WTC11 (cell line): Measurements from ENCODE around the gene TACR2. TPM values are rescaled to one million over a fixed set of nuclear protein-coding genes. Genes with fewer than 3 reads are reported as not detected.

ENCODE experiments used
- ATAC-seq: fragments of 200-7000 bp; cut with Tn5 transposase; 2 replicates; pipeline ENCODE4 v1.10.0; 2021; ENCODE audit warnings: mild to moderate bottlenecking, moderate library complexity
- CTCF ChIA-PET: fragments of 300-600 bp; sonication (Branson Sonifier 250); formaldehyde crosslinking; loops from one replicate; lab custom pipeline; 2021; ENCODE audit warnings: antibody characterized with exemption; lab: Charles Lee
- POLR2A ChIA-PET: fragments of 350-600 bp; sonication (Branson Sonifier 250); formaldehyde crosslinking; loops from one replicate; lab custom pipeline; 2021; ENCODE audit warnings: antibody characterized with exemption; lab: Charles Lee
- DNase-seq: peaks from one replicate; pipeline ENCODE4 v3.0.0; 2021; ENCODE audit warnings: low spot score
- H3K27ac Mint-ChIP-seq: 2 replicates; pipeline ENCODE4 v1.8.0; 2021; ENCODE audit warnings: mixed read lengths
- H3K27me3 Mint-ChIP-seq: 2 replicates; pipeline ENCODE4 v1.8.0; 2021; ENCODE audit warnings: low read depth, mild to moderate bottlenecking, moderate library complexity, mixed read lengths
- H3K36me3 Mint-ChIP-seq: 2 replicates; pipeline ENCODE4 v1.8.0; 2021; ENCODE audit warnings: mixed read lengths
- H3K4me1 Mint-ChIP-seq: 2 replicates; pipeline ENCODE4 v1.8.0; 2022; ENCODE audit warnings: mixed read lengths
- H3K4me3 Mint-ChIP-seq: 2 replicates; pipeline ENCODE4 v1.8.0; 2021; ENCODE audit warnings: mild to moderate bottlenecking, moderate library complexity, mixed read lengths
- H3K9me3 Mint-ChIP-seq: 2 replicates; pipeline ENCODE4 v1.8.0; 2021; ENCODE audit warnings: mixed read lengths
- AR ChIP-seq: fragments of 250-450 bp; sonication (Bioruptor Pico); IDR thresholded peaks from 2 replicates; pipeline ENCODE4 v1.9.0; 2021; ENCODE audit warnings: mild to moderate bottlenecking
- ATF3 ChIP-seq: sonication (generic); formaldehyde crosslinking; conservative IDR thresholded peaks from 2 replicates; pipeline ENCODE4 v1.8.1; 2022; ENCODE audit warnings: mild to moderate bottlenecking, missing genetic modification reagents
- E2F4 ChIP-seq: sonication (generic); formaldehyde crosslinking; IDR thresholded peaks from 2 replicates; pipeline ENCODE4 v1.8.1; 2022; ENCODE audit warnings: low read depth, mild to moderate bottlenecking, moderate library complexity, missing genetic modification reagents, borderline replicate concordance
- EMX1 ChIP-seq: fragments of 250-450 bp; sonication (Bioruptor Pico); IDR thresholded peaks from 2 replicates; pipeline ENCODE4 v1.8.0; 2021; ENCODE audit warnings: mild to moderate bottlenecking
- GRHL2 ChIP-seq: fragments of 250-450 bp; sonication (Bioruptor Pico); IDR thresholded peaks from 2 replicates; pipeline ENCODE4 v1.8.0; 2022; ENCODE audit warnings: mild to moderate bottlenecking, moderate library complexity; ENCODE audit not compliant: insufficient replicate concordance, severe bottlenecking
- IRF1 ChIP-seq: sonication (generic); formaldehyde crosslinking; IDR thresholded peaks from 2 replicates; pipeline ENCODE4 v1.8.0; 2023; ENCODE audit warnings: missing genetic modification reagents
- MLX ChIP-seq: sonication (generic); formaldehyde crosslinking; IDR thresholded peaks from 2 replicates; pipeline ENCODE4 v1.8.1; 2023; ENCODE audit warnings: mild to moderate bottlenecking, missing genetic modification reagents, moderate library complexity
- RORB ChIP-seq: fragments of 250-450 bp; sonication (Bioruptor Pico); IDR thresholded peaks from 2 replicates; pipeline ENCODE4 v1.9.0; 2021; ENCODE audit warnings: mild to moderate bottlenecking
- SOX15 ChIP-seq: fragments of 250-450 bp; sonication (Bioruptor Pico); IDR thresholded peaks from 2 replicates; pipeline ENCODE4 v1.9.0; 2021; ENCODE audit warnings: mild to moderate bottlenecking
- ZNF138 ChIP-seq: sonication (generic); formaldehyde crosslinking; conservative IDR thresholded peaks from 2 replicates; pipeline ENCODE4 v1.8.1; 2022; ENCODE audit warnings: mild to moderate bottlenecking, moderate library complexity, missing genetic modification reagents
- ZNF281 ChIP-seq: sonication (generic); formaldehyde crosslinking; IDR thresholded peaks from 2 replicates; pipeline ENCODE4 v1.8.0; 2023; ENCODE audit warnings: mild to moderate bottlenecking, missing genetic modification reagents
- total RNA-seq: library from RNA; stranded (reverse); gene quantifications from 3 replicates; pipeline ENCODE4 v1.2.3, GENCODE V29; 2021
- TF ChIP-seq, protein P1 (sequence below): fragments of 250-450 bp; sonication (Bioruptor Pico); IDR thresholded peaks from 2 replicates; pipeline ENCODE4 v1.9.0; 2021; ENCODE audit warnings: mild to moderate bottlenecking, borderline replicate concordance

The TACR2 gene
- total RNA-seq, 1 experiment from 2014 or later = 0.20 TPM

DNA sequence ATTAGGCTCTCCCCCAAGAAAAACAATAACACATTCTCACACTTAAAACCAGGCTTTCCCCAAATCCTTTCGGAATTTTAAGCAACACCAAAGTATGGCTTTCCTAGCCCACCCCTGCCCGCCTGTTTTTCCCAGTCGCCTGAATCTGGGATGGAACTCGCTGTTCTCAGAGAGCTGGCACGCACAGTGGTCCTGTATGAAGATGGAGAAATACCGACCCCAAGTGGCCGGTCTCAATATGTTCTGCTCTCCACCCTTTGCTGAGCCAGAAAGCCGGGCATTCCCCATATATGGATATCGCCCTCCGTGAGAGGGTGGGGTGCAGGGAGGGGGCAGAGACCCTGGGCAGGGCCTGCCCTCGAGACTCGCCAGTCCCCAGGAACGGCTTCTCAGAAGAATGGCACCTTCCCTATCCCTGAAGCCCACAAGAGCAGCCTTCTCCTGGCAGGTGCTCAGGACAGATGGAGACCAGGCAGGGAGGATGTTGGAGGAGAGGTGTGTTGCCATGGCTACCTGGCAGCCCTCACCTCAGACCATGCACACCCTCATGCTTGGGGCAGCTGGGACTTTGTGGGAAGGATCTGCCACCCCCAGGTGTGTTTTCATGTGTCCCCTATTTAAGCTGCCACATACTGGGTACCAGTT lies 3.4 kb downstream of the TACR2 start (continued):
- no peak for TF ChIP-seq MLX (CRISPR knock-in tag)

- Mint-ChIP-seq H3K4me3 (no peak overlapping the region), H3K9me3 (no peaks in the 10 kb centered on the region)
- TF ChIP-seq SOX15 (CRISPR knock-in tag) (no peak), ATF3 (no peak), ZNF138 (no peak), RORB (no peak)
- TF ChIP-seq, all 79 proteins: peak for 0
- ChIA-PET CTCF (interaction anchor here (1.0 kb wide), 1 partner anchor 8 kb away, joined by 3 read pairs; no protein-coding TSS in a partner anchor), POLR2A (no interaction called here)
- no peak overlapping the region for H3K27ac Mint-ChIP-seq
- peaks cover 7% of the 10 kb centered on the region for H3K27me3 Mint-ChIP-seq
- no peaks in the 10 kb centered on the region for H3K36me3 Mint-ChIP-seq
- no peak for DNase-seq
- H3K4me1 Mint-ChIP-seq = peaks cover 15% of the 10 kb centered on the region
- no peak for ATAC-seq
These were observed 4.4 kb downstream of the TACR2 start for GRCh38 chr10:69412232-69412790.

- no peak overlapping the region for H3K4me3 Mint-ChIP-seq
- TF ChIP-seq IRF1 = no peak
- no peak for TF ChIP-seq MLX (CRISPR knock-in tag)
- TF ChIP-seq, protein P1, sequence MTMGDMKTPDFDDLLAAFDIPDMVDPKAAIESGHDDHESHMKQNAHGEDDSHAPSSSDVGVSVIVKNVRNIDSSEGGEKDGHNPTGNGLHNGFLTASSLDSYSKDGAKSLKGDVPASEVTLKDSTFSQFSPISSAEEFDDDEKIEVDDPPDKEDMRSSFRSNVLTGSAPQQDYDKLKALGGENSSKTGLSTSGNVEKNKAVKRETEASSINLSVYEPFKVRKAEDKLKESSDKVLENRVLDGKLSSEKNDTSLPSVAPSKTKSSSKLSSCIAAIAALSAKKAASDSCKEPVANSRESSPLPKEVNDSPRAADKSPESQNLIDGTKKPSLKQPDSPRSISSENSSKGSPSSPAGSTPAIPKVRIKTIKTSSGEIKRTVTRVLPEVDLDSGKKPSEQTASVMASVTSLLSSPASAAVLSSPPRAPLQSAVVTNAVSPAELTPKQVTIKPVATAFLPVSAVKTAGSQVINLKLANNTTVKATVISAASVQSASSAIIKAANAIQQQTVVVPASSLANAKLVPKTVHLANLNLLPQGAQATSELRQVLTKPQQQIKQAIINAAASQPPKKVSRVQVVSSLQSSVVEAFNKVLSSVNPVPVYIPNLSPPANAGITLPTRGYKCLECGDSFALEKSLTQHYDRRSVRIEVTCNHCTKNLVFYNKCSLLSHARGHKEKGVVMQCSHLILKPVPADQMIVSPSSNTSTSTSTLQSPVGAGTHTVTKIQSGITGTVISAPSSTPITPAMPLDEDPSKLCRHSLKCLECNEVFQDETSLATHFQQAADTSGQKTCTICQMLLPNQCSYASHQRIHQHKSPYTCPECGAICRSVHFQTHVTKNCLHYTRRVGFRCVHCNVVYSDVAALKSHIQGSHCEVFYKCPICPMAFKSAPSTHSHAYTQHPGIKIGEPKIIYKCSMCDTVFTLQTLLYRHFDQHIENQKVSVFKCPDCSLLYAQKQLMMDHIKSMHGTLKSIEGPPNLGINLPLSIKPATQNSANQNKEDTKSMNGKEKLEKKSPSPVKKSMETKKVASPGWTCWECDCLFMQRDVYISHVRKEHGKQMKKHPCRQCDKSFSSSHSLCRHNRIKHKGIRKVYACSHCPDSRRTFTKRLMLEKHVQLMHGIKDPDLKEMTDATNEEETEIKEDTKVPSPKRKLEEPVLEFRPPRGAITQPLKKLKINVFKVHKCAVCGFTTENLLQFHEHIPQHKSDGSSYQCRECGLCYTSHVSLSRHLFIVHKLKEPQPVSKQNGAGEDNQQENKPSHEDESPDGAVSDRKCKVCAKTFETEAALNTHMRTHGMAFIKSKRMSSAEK (CRISPR knock-in tag) = no peak
- TF ChIP-seq GRHL2 (CRISPR knock-in tag) = no peak
- no peak for TF ChIP-seq EMX1 (CRISPR knock-in tag)
- TF ChIP-seq ZNF281 (CRISPR knock-in tag) = no peak
- no peak for TF ChIP-seq AR (CRISPR knock-in tag)
- TF ChIP-seq E2F4 (CRISPR knock-in tag) = no peak
These were observed 5.2 kb downstream of the TACR2 start for GRCh38 chr10:69411476-69411875.

More at GRCh38 chr10:69411476-69411875, 5.2 kb downstream of the TACR2 start:
- ATAC-seq (no peak), DNase-seq (no peak)
- ChIA-PET POLR2A (no interaction called here), CTCF (no interaction called here)
- H3K4me1 Mint-ChIP-seq = peaks cover 22% of the 10 kb centered on the region
- H3K9me3 Mint-ChIP-seq = no peaks in the 10 kb centered on the region
- peaks cover 7% of the 10 kb centered on the region for H3K27me3 Mint-ChIP-seq
- no peaks in the 10 kb centered on the region for H3K36me3 Mint-ChIP-seq
- H3K27ac Mint-ChIP-seq = no peak overlapping the region
